Measurements from ENCODE around the gene SMIM35.

- TF ChIP-seq POLR2AphosphoS5 (IDR thresholded peaks at IDR 0.05; ENCODE audit: borderline replicate concordance, low read depth, low read length): no peak
- TF ChIP-seq EZH2 (IDR thresholded peaks at IDR 0.05): no peak
These were observed 90.7 kb downstream of the SMIM35 start for GRCh38 chr11:117996058-117996457.
